Measurements from ENCODE around the gene ASL.

DNA sequence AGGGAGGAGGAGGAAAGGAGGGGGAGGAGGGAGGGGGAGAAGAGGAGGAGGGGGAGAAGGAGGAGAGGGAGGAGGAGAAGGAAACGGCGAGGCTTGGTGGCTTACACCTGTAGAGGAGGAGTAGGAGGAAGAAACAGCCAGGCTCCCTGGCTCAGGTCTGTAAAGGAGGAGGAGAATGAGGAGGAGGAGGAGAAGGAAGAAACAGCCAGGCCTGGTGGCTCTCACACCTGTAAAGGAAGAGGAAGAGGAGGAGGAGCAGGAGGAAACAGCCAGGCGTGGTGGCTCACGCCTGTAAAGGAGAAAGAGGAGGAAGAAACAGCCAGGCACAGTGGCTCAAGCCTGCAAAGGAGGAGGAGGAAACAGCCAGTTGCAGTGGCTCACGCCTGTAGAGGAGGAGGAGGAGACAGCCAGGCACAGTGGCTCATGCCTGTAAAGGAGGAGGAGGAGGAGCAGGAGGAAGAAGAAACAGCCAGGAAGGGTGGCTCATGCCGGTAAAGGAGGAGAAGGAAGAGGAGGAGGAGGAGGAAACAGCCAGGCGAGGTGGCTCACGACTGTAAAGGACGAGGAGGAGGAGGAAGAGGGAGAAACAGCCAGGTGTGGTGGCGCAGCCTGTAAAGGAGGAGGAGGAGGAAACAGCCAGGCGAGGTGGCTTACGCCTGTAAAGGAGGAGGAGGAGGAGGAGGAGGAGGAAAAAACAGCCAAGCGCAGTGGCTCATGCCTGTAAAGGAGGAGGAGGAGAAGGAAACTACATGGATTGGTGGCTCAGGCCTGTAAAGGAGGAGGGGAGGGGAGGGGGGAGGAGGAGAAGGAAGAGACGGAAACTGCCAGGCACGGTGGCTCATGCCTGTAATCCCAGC, 24.2 kb downstream of the ASL start:
- no peak for TF ChIP-seq YY1 (IDR thresholded peaks at IDR 0.05; ENCODE audit: low read depth)
- TF ChIP-seq, protein P1, sequence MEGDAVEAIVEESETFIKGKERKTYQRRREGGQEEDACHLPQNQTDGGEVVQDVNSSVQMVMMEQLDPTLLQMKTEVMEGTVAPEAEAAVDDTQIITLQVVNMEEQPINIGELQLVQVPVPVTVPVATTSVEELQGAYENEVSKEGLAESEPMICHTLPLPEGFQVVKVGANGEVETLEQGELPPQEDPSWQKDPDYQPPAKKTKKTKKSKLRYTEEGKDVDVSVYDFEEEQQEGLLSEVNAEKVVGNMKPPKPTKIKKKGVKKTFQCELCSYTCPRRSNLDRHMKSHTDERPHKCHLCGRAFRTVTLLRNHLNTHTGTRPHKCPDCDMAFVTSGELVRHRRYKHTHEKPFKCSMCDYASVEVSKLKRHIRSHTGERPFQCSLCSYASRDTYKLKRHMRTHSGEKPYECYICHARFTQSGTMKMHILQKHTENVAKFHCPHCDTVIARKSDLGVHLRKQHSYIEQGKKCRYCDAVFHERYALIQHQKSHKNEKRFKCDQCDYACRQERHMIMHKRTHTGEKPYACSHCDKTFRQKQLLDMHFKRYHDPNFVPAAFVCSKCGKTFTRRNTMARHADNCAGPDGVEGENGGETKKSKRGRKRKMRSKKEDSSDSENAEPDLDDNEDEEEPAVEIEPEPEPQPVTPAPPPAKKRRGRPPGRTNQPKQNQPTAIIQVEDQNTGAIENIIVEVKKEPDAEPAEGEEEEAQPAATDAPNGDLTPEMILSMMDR (IDR thresholded peaks at IDR 0.05), result no peak

Measured in SK-N-SH (cell line).